WTC11 (cell line): ENCODE results near the gene SNX9. TPM values are rescaled to one million over a fixed set of nuclear protein-coding genes. Genes with fewer than 3 reads are reported as not detected.

Experiments
- ATAC-seq: fragments of 200-7000 bp; cut with Tn5 transposase; 2 replicates; pipeline ENCODE4 v1.10.0; 2021; ENCODE audit warnings: mild to moderate bottlenecking, moderate library complexity
- CTCF ChIA-PET: fragments of 300-600 bp; sonication (Branson Sonifier 250); formaldehyde crosslinking; loops from one replicate; lab custom pipeline; 2021; ENCODE audit warnings: antibody characterized with exemption; lab: Charles Lee
- POLR2A ChIA-PET: fragments of 350-600 bp; sonication (Branson Sonifier 250); formaldehyde crosslinking; loops from one replicate; lab custom pipeline; 2021; ENCODE audit warnings: antibody characterized with exemption; lab: Charles Lee
- DNase-seq: peaks from one replicate; pipeline ENCODE4 v3.0.0; 2021; ENCODE audit warnings: low spot score
- H3K27ac Mint-ChIP-seq: 2 replicates; pipeline ENCODE4 v1.8.0; 2021; ENCODE audit warnings: mixed read lengths
- H3K27me3 Mint-ChIP-seq: 2 replicates; pipeline ENCODE4 v1.8.0; 2021; ENCODE audit warnings: low read depth, mild to moderate bottlenecking, moderate library complexity, mixed read lengths
- H3K36me3 Mint-ChIP-seq: 2 replicates; pipeline ENCODE4 v1.8.0; 2021; ENCODE audit warnings: mixed read lengths
- H3K4me1 Mint-ChIP-seq: 2 replicates; pipeline ENCODE4 v1.8.0; 2022; ENCODE audit warnings: mixed read lengths
- H3K4me3 Mint-ChIP-seq: 2 replicates; pipeline ENCODE4 v1.8.0; 2021; ENCODE audit warnings: mild to moderate bottlenecking, moderate library complexity, mixed read lengths
- H3K9me3 Mint-ChIP-seq: 2 replicates; pipeline ENCODE4 v1.8.0; 2021; ENCODE audit warnings: mixed read lengths
- ATF1 ChIP-seq: sonication (generic); formaldehyde crosslinking; IDR thresholded peaks from 2 replicates; pipeline ENCODE4 v1.8.1; 2023; ENCODE audit warnings: mild to moderate bottlenecking, moderate library complexity, missing genetic modification reagents
- CBFB ChIP-seq: sonication (generic); formaldehyde crosslinking; IDR thresholded peaks from 2 replicates; pipeline ENCODE4 v1.8.1; 2022; ENCODE audit warnings: mild to moderate bottlenecking, low read depth, missing genetic modification reagents
- ERG ChIP-seq: fragments of 250-450 bp; sonication (Bioruptor Pico); IDR thresholded peaks from 2 replicates; pipeline ENCODE4 v1.8.0; 2021; ENCODE audit warnings: mild to moderate bottlenecking
- ESRRA ChIP-seq: sonication (generic); formaldehyde crosslinking; IDR thresholded peaks from 2 replicates; pipeline ENCODE4 v1.8.1; 2022; ENCODE audit warnings: mild to moderate bottlenecking, missing genetic modification reagents, borderline replicate concordance
- ETV6 ChIP-seq: sonication (generic); formaldehyde crosslinking; IDR thresholded peaks from 2 replicates; pipeline ENCODE4 v1.8.1; 2022; ENCODE audit warnings: mild to moderate bottlenecking, missing genetic modification reagents
- FOXP1 ChIP-seq: sonication (generic); formaldehyde crosslinking; IDR thresholded peaks from 2 replicates; pipeline ENCODE4 v1.8.0; 2022; ENCODE audit warnings: missing genetic modification reagents, mild to moderate bottlenecking, moderate library complexity, borderline replicate concordance
- HMGA2 ChIP-seq: fragments of 250-450 bp; sonication (Bioruptor Pico); IDR thresholded peaks from 2 replicates; pipeline ENCODE4 v1.4.0; 2021; ENCODE audit warnings: mild to moderate bottlenecking, moderate library complexity
- JUN ChIP-seq: sonication (generic); formaldehyde crosslinking; IDR thresholded peaks from 2 replicates; pipeline ENCODE4 v1.8.0; 2023; ENCODE audit warnings: mild to moderate bottlenecking, missing genetic modification reagents
- KAT7 ChIP-seq: sonication (generic); formaldehyde crosslinking; IDR thresholded peaks from 2 replicates; pipeline ENCODE4 v1.8.1; 2023; ENCODE audit warnings: missing genetic modification reagents, mild to moderate bottlenecking, borderline replicate concordance
- MYBL2 ChIP-seq: sonication (generic); formaldehyde crosslinking; IDR thresholded peaks from 2 replicates; pipeline ENCODE4 v1.8.1; 2023; ENCODE audit warnings: mild to moderate bottlenecking, moderate library complexity, missing genetic modification reagents
- NFYB ChIP-seq: sonication (generic); formaldehyde crosslinking; conservative IDR thresholded peaks from 2 replicates; pipeline ENCODE4 v1.8.0; 2022; ENCODE audit warnings: low read depth, missing genetic modification reagents
- PRRX2 ChIP-seq: fragments of 250-450 bp; sonication (Bioruptor Pico); IDR thresholded peaks from 2 replicates; pipeline ENCODE4 v1.8.0; 2021; ENCODE audit warnings: mild to moderate bottlenecking
- SOX15 ChIP-seq: fragments of 250-450 bp; sonication (Bioruptor Pico); IDR thresholded peaks from 2 replicates; pipeline ENCODE4 v1.9.0; 2021; ENCODE audit warnings: mild to moderate bottlenecking
- ZBTB43 ChIP-seq: sonication (generic); formaldehyde crosslinking; IDR thresholded peaks from 2 replicates; pipeline ENCODE4 v1.8.1; 2023; ENCODE audit warnings: mild to moderate bottlenecking, missing genetic modification reagents
- ZNF138 ChIP-seq: sonication (generic); formaldehyde crosslinking; conservative IDR thresholded peaks from 2 replicates; pipeline ENCODE4 v1.8.1; 2022; ENCODE audit warnings: mild to moderate bottlenecking, moderate library complexity, missing genetic modification reagents
- ZNF423 ChIP-seq: fragments of 250-450 bp; sonication (Bioruptor Pico); IDR thresholded peaks from 2 replicates; pipeline ENCODE4 v2.1.2; 2022; ENCODE audit warnings: mild to moderate bottlenecking, moderate library complexity
- total RNA-seq: library from RNA; stranded (reverse); gene quantifications from 3 replicates; pipeline ENCODE4 v1.2.3, GENCODE V29; 2021
- TF ChIP-seq, protein P1 (sequence below): sonication (generic); formaldehyde crosslinking; IDR thresholded peaks from 2 replicates; pipeline ENCODE4 v1.8.1; 2023; ENCODE audit warnings: mild to moderate bottlenecking, missing genetic modification reagents, moderate library complexity
- TF ChIP-seq, protein P2 (sequence below): sonication (generic); formaldehyde crosslinking; IDR thresholded peaks from 2 replicates; pipeline ENCODE4 v1.8.1; 2023; ENCODE audit warnings: mild to moderate bottlenecking, missing genetic modification reagents
- TF ChIP-seq, protein P3 (sequence below): sonication (generic); formaldehyde crosslinking; IDR thresholded peaks from 2 replicates; pipeline ENCODE4 v1.8.1; 2022; ENCODE audit warnings: missing genetic modification reagents, borderline replicate concordance

Gene SNX9
- total RNA-seq, 1 experiment from 2014 or later, result 35.0 TPM

DNA sequence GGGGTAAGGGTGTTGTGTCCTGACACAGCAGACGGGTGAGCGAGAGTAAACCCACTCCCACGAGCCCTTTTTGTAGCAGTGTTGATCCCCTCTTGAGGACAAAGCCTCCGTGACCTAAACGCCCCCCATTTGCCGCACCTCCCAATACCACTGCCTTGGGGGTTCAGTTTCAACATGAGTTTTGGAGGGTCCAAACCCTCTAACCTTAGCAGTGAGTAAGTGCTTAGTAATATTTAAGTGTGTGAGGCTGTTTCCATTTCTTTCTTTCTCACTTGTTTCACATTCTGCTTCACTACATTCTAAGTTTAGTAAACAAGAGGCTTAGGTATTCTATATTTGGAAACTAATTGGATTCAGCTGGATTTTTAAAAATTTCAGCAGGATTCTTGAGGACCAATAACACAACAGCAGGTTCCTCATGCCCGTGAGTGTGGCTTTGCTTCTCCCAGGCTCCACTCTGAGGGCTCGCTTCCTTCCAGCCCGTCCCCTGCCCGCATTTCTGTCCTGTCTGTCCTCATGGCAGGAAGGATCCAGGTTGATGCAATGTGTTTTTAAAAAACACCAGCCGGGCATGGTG, 41.2 kb downstream of the SNX9 start:
- H3K4me1 Mint-ChIP-seq, result peaks cover 37% of the 10 kb centered on the region
- H3K27ac Mint-ChIP-seq, result no peak overlapping the region
- no peaks in the 10 kb centered on the region for H3K36me3 Mint-ChIP-seq
- DNase-seq (no peak), ATAC-seq (no peak)
- POLR2A ChIA-PET, result no interaction called here
- CTCF ChIA-PET, result interaction anchor here (1.6 kb wide), 1 partner anchor 9 kb away, joined by 7 read pairs; no protein-coding TSS in a partner anchor
- H3K27me3 Mint-ChIP-seq, result no peaks in the 10 kb centered on the region
- no peak overlapping the region for H3K4me3 Mint-ChIP-seq
- no peaks in the 10 kb centered on the region for H3K9me3 Mint-ChIP-seq
- TF ChIP-seq CBFB (no peak), ZNF138 (CRISPR knock-in tag) (no peak), ZNF423 (CRISPR knock-in tag) (no peak)

- Mint-ChIP-seq H3K36me3 (no peaks in the 10 kb centered on the region), H3K4me1 (peaks cover 27% of the 10 kb centered on the region), H3K4me3 (no peak overlapping the region), H3K9me3 (no peaks in the 10 kb centered on the region), H3K27me3 (no peaks in the 10 kb centered on the region), H3K27ac (no peak overlapping the region)
- ChIA-PET CTCF (interaction anchor here (0.7 to 1.6 kb wide), 2 partner anchors 8 to 53 kb away, joined by 4 to 7 read pairs; no protein-coding TSS in a partner anchor), POLR2A (no interaction called here)
- no peak for TF ChIP-seq JUN (CRISPR knock-in tag)
- no peak for TF ChIP-seq ZNF423 (CRISPR knock-in tag)
- TF ChIP-seq ZBTB43 (CRISPR knock-in tag), result no peak
- no peak for TF ChIP-seq HMGA2
- TF ChIP-seq KAT7 (CRISPR knock-in tag), result no peak
- TF ChIP-seq FOXP1 (CRISPR knock-in tag), result no peak
- TF ChIP-seq, protein P1, sequence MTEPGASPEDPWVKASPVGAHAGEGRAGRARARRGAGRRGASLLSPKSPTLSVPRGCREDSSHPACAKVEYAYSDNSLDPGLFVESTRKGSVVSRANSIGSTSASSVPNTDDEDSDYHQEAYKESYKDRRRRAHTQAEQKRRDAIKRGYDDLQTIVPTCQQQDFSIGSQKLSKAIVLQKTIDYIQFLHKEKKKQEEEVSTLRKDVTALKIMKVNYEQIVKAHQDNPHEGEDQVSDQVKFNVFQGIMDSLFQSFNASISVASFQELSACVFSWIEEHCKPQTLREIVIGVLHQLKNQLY (CRISPR knock-in tag), result no peak
- TF ChIP-seq, protein P2, sequence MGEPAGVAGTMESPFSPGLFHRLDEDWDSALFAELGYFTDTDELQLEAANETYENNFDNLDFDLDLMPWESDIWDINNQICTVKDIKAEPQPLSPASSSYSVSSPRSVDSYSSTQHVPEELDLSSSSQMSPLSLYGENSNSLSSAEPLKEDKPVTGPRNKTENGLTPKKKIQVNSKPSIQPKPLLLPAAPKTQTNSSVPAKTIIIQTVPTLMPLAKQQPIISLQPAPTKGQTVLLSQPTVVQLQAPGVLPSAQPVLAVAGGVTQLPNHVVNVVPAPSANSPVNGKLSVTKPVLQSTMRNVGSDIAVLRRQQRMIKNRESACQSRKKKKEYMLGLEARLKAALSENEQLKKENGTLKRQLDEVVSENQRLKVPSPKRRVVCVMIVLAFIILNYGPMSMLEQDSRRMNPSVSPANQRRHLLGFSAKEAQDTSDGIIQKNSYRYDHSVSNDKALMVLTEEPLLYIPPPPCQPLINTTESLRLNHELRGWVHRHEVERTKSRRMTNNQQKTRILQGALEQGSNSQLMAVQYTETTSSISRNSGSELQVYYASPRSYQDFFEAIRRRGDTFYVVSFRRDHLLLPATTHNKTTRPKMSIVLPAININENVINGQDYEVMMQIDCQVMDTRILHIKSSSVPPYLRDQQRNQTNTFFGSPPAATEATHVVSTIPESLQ (CRISPR knock-in tag), result no peak
- no peak for TF ChIP-seq ATF1 (CRISPR knock-in tag)
- no peak for TF ChIP-seq ERG (CRISPR knock-in tag)
- no peak for TF ChIP-seq ETV6 (CRISPR knock-in tag)
- TF ChIP-seq NFYB (CRISPR knock-in tag), result no peak
- no peak for TF ChIP-seq PRRX2 (CRISPR knock-in tag)
- TF ChIP-seq SOX15 (CRISPR knock-in tag), result no peak
- no peak for TF ChIP-seq MYBL2 (CRISPR knock-in tag)
- TF ChIP-seq, protein P3, sequence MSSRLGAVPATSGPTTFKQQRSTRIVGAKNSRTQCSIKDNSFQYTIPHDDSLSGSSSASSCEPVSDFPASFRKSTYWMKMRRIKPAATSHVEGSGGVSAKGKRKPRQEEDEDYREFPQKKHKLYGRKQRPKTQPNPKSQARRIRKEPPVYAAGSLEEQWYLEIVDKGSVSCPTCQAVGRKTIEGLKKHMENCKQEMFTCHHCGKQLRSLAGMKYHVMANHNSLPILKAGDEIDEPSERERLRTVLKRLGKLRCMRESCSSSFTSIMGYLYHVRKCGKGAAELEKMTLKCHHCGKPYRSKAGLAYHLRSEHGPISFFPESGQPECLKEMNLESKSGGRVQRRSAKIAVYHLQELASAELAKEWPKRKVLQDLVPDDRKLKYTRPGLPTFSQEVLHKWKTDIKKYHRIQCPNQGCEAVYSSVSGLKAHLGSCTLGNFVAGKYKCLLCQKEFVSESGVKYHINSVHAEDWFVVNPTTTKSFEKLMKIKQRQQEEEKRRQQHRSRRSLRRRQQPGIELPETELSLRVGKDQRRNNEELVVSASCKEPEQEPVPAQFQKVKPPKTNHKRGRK (CRISPR knock-in tag), result no peak
- no peak for TF ChIP-seq ESRRA
- DNase-seq (no peak), ATAC-seq (no peak)
Measured at GRCh38 chr6:157865249-157865648, 42.2 kb downstream of the SNX9 start.
